Measurements from ENCODE around the gene GALNT8.
A peak's percentile ranks its signal among the peaks of the same experiment; 100 is the strongest.
"Not testable (repeated sequence)": the region's sequence is repeated elsewhere in the genome, so short reads cannot be mapped to it uniquely, and the experiment has no call there.

The GALNT8 gene

GRCh38 chr12:4719821-4720636 is at the start of gene GALNT8:
Gene GALNT8, plus strand, starts transcription at chr12:4720400. Its CDS starts 278 bp downstream, at chr12:4720678.
- DNase-seq (ENCODE audit: low read depth in 2 of 2), result no peak

DNA sequence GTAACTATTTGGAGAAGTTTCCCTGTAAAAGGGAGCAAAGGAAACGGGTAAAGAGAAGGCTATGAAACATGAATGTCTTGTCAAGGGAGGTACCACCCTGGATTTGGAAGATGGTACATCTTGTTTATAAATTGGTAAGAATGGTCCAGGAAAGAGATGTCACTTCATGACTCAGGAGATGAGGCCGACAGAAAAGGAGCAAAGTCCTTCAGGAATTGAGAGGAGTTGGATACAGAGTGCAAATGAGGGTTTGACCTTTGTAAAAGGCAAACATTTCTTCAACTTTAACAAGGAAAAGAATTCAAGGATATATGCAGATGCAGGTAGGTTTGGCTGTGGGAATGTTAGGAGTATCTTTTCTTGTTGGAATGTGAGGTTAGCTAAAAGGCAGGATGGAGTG is 40.5 kb upstream of the GALNT8 start:
- DNase-seq (ENCODE audit: low read depth in 2 of 2), result no peak

- no peak for DNase-seq (ENCODE audit: low read depth in 2 of 2)
Measured at GRCh38 chr12:4681732-4682131, 38.5 kb upstream of the GALNT8 start.

GRCh38 chr12:4685317-4685716 is 34.9 kb upstream of the GALNT8 start:
- no peak for DNase-seq (ENCODE audit: low read depth in 2 of 2)

DNA sequence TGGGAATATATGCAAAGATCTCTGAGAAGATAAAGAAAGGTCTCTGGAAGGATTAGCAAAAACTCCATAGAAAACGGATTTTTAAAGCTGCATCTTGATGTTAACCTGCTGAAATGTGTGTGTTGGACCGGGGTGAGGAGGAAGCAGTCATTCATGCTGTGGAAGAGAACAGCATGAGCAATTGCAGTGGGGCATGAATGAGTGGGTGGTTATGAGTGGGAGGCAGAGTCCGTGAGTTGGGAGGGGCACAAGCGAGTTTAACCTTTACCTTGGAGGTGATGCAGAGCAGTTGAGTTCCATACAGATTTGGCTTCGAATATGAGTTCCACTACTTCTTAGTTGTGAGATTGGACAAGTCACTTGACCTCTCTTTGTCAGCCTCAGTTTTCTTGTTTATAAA is 29.4 kb upstream of the GALNT8 start:
- no peak for DNase-seq (ENCODE audit: low read depth in 2 of 2)

- DNase-seq (ENCODE audit: low read depth in 2 of 2), result peak; percentile 22 to 35
Measured at GRCh38 chr12:4700621-4701026, 19.6 kb upstream of the GALNT8 start.

DNA sequence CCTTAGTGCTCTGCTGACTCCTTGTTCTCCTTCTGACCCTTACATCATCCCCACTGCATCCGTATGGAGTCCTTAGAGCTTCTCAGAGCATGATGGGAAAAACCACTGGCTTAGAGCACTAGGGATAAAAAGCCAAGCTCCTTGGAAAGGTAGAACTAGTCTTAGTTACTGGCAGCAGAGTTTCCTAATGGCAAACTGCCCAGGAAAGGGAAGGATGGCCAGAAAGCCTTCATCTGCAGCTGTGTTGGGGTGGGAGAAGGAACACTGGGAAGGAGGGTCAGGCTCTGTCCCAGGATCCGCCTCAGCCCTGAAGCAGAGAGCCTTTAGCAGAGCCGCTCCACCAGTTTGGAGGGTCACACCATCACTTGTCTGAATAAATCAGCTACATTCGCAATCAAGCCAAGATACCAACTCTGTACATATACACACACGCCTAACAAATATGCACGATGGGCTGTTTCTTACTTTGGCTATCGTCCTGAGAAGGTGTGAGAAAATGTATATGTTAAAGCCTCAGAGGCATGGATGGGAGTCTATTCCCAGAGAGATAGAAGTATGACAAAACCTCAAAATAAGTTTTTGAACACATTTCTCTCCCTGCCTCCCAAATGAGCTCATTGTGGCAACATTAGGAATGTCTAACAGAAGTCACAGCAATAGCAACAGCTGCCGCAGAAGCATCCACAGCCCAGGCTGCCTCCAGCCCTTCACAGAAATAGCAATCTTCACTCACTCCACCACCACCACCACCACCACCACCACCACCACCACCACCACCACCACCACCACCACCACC is 18.6 kb upstream of the GALNT8 start:
- peak; percentile 4 to 8 for DNase-seq (ENCODE audit: low read depth in 2 of 2)

- DNase-seq (ENCODE audit: low read depth in 2 of 2), result no peak
Measured at GRCh38 chr12:4703676-4704075, 16.5 kb upstream of the GALNT8 start.

GRCh38 chr12:4705824-4706223 is 14.4 kb upstream of the GALNT8 start:
- no peak for DNase-seq (ENCODE audit: low read depth in 2 of 2)

DNA sequence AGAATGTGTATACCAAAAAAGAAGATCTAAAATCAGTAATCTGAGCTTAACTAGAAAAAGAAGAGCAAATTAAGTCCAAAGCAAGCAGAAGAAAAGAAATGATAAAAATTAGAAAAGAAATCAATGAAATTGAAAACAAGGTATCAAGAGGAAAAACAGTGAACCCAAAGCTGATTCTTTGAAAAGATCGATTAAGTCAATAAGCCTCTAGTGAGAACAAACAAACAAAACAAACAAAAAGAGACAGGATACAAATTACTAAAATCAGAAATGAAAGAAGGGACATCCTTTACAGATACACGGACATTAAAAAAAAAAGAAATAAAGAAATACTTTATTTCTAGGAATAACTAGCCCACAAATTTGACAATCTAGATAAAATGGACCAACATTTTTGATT is 12.9 kb upstream of the GALNT8 start:
- DNase-seq (ENCODE audit: low read depth in 2 of 2), result no peak

GRCh38 chr12:4710113-4710512 is 10.1 kb upstream of the GALNT8 start:
- DNase-seq (ENCODE audit: low read depth in 2 of 2), result no peak

GRCh38 chr12:4714879-4715278 is 5.3 kb upstream of the GALNT8 start:
- no peak for DNase-seq (ENCODE audit: low read depth in 2 of 2)

GRCh38 chr12:4717806-4718205 is 2.4 kb upstream of the GALNT8 start:
- DNase-seq (ENCODE audit: low read depth in 2 of 2), result no peak

- no peak for DNase-seq (ENCODE audit: low read depth in 2 of 2)
Measured at GRCh38 chr12:4720637-4720995, 416 bp downstream of the GALNT8 start.

GRCh38 chr12:4721587-4721986 is 1.4 kb downstream of the GALNT8 start:
- DNase-seq (ENCODE audit: low read depth in 2 of 2), result not testable (repeated sequence)

- DNase-seq (ENCODE audit: low read depth in 2 of 2), result no peak
Measured at GRCh38 chr12:4723226-4723625, 3.0 kb downstream of the GALNT8 start.

DNA sequence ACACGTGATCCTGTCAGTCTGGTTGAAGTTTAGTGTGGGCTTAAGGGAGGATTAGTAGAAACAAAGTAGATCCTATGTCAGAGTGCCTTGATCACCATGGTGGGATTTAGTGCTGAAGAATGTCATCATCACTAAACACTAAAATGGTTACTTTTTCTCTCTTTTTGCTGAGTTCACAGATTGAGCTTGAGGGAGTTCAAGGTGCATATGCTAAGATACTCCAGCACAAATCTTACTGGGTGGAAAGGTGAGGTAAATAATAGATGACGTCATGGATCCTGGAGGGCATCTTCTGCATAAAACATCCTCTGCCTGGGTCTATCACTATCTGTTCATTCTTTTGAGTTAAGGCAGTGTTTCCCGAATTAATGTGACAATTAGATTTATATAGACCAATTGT is 4.9 kb downstream of the GALNT8 start:
- no peak for DNase-seq (ENCODE audit: low read depth in 2 of 2)

- no peak for DNase-seq (ENCODE audit: low read depth in 2 of 2)
Measured at GRCh38 chr12:4734625-4735340, 14.6 kb downstream of the GALNT8 start.

GRCh38 chr12:4736091-4736490 is 15.9 kb downstream of the GALNT8 start:
- DNase-seq (ENCODE audit: low read depth in 2 of 2), result no peak

DNA sequence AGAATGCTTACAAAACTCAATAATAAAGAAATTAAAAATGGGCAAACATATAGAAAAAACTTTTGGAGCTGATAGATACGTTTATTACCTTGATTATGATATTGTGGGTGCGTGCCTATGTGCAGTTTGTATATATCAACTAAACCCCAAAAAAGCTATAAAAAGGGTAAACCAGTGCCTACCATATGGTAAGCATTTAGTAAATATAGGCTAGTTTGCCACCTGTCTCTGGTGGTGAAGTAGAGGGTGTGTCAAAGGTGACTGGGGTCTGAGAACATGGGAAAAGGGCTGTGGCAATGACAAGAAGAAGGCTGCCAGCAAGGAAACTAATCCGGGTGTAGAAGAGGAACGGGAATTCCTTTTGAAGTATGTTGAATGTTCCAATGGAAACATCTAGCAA is 18.3 kb downstream of the GALNT8 start:
- no peak for DNase-seq (ENCODE audit: low read depth in 2 of 2)

- no peak for DNase-seq (ENCODE audit: low read depth in 2 of 2)
Measured at GRCh38 chr12:4742416-4742970, 22.3 kb downstream of the GALNT8 start.

GRCh38 chr12:4743046-4743445 is 22.8 kb downstream of the GALNT8 start:
- DNase-seq (ENCODE audit: low read depth in 2 of 2), result no peak

Data from fibroblast of skin of left quadriceps (primary cell).